Endodermal cell (in vitro differentiated cells): ENCODE results near the gene CNOT11. TPM values are rescaled to one million over a fixed set of nuclear protein-coding genes. Genes with fewer than 3 reads are reported as not detected.
"Not testable (repeated sequence)": the region's sequence is repeated elsewhere in the genome, so short reads cannot be mapped to it uniquely, and the experiment has no call there.

Source experiments
- DNase-seq: peaks from one replicate; pipeline ENCODE4 v3.0.0-alpha.2; 2017
- H3K27ac ChIP-seq: 2 replicates; pipeline ENCODE4 v1.5.1; 2013; ENCODE audit warnings: mild to moderate bottlenecking, low read depth, low read length, moderate library complexity
- H3K27me3 ChIP-seq: 2 replicates; pipeline ENCODE4 v1.6.1; 2013; ENCODE audit warnings: mild to moderate bottlenecking, low read length, moderate library complexity; ENCODE audit not compliant: insufficient read depth, control insufficient read depth, poor library complexity, severe bottlenecking
- H3K36me3 ChIP-seq: 2 replicates; pipeline ENCODE4 v1.7.0; 2013; ENCODE audit warnings: mild to moderate bottlenecking, low read length, moderate library complexity; ENCODE audit not compliant: control insufficient read depth, insufficient read depth
- H3K4me1 ChIP-seq: one replicate; pipeline ENCODE4 v1.7.0; 2013; ENCODE audit warnings: low read length; ENCODE audit not compliant: control insufficient read depth, insufficient read depth
- H3K4me3 ChIP-seq: 2 replicates; pipeline ENCODE4 v1.5.1; 2013; ENCODE audit warnings: mild to moderate bottlenecking, low read length, moderate library complexity
- H3K9ac ChIP-seq: 2 replicates; pipeline ENCODE4 v1.6.1; 2013; ENCODE audit warnings: mild to moderate bottlenecking, low read length, moderate library complexity; ENCODE audit not compliant: poor library complexity, severe bottlenecking; ENCODE audit errors: extremely low read depth
- H3K9me3 ChIP-seq: 2 replicates; pipeline ENCODE4 v1.6.1; 2013; ENCODE audit warnings: mild to moderate bottlenecking, low read length, moderate library complexity; ENCODE audit not compliant: control insufficient read depth
- H3K27ac Mint-ChIP-seq: 2 replicates; pipeline ENCODE4 v1.8.0; 2020; ENCODE audit warnings: mixed read lengths
- H3K27me3 Mint-ChIP-seq: 2 replicates; pipeline ENCODE4 v1.8.0; 2021; ENCODE audit warnings: mild to moderate bottlenecking, mixed read lengths; ENCODE audit not compliant: insufficient read depth
- H3K36me3 Mint-ChIP-seq: 2 replicates; pipeline ENCODE4 v1.8.0; 2020; ENCODE audit warnings: low read depth, mixed read lengths
- H3K4me1 Mint-ChIP-seq: 2 replicates; pipeline ENCODE4 v1.8.0; 2020; ENCODE audit warnings: mixed read lengths
- H3K4me3 Mint-ChIP-seq: 2 replicates; pipeline ENCODE4 v1.8.0; 2020; ENCODE audit warnings: mild to moderate bottlenecking, moderate library complexity, mixed read lengths
- H3K9me3 Mint-ChIP-seq: 2 replicates; pipeline ENCODE4 v1.8.0; 2020; ENCODE audit warnings: mild to moderate bottlenecking, mixed read lengths
- WGBS, 2 experiments: methylation state at CpG; one replicate each; pipeline versions ENCODE4 v1.1.5 to v1.1.7; 2013; ENCODE audit warnings: missing lambda C conversion rate in 2 of 2, mixed read lengths in 1 of 2; ENCODE audit not compliant: insufficient coverage in 1 of 2, insufficient read length in 1 of 2; 5-methylcytosine and 5-hydroxymethylcytosine counted together
- microRNA-seq: library from miRNA; unstranded; fragments of <30 nt; microRNA quantifications from one replicate; pipeline ENCODE4 v1.2.0, GENCODE V29; 2020; ENCODE audit warnings: borderline microRNAs expressed
- total RNA-seq, 2 donors: library from RNA; stranded (reverse); fragmentation: NEBNext Ultra II Directional in 1 of 2; extraction: Animal tissue kit (Norgen Biotek cat#: 25700) in 1 of 2; gene quantifications; 2 replicates in 1 of 2; 3 replicates in 1 of 2; pipeline ENCODE4 v1.2.1, GENCODE V29; 2021
- TF ChIP-seq, protein P1 (sequence below): fragments of 200-600 bp; sonication (generic); conservative IDR thresholded peaks from 2 replicates; pipeline ENCODE4 v1.5.0; 2021; ENCODE audit warnings: antibody characterized with exemption, mild to moderate bottlenecking

The CNOT11 gene
- total RNA-seq, 2 donors from 2014 or later, result 46.1 to 49.3 TPM

DNA sequence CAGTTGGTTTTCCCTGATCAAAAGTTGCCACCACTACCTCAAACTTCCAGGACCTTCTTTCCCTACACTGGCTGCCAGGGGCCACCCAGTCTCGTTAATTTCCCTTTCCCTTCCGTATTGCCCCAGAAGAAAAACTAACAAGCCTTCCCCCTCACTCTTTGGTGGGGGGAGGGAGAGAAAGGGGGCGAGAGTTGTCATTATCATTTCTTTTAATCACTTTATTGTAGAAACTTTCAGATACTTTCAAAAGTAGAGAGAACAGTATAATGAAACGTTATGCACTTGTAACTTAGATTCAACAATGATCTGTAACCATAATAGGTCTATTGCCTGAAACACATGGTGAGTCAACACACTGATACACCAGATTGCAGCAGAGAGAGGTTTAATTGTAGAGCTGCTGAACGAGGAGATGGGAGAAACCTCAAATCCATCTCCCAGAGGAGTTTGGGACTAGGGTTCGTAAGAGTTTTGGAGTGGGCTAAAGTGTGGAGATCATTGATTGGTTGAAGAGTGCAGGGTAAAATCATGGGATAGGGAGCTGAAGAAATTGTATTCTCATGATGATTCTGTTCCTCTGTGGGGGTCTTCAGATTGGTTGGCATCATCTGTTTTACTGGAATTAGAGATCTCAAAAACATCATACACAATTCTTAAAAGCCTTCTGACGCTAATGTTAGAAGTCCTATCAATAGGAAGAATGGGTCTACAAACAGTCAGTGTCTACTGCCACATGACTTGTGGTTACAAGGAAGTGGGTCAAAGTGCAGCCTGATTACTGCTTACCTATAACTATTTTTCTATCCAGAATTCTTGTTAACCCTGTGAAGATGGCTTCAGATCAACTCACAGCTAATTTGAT, 58.4 kb downstream of the CNOT11 start:
- Mint-ChIP-seq H3K36me3 (peaks cover 4% of the 10 kb centered on the region), H3K27ac (no peak overlapping the region), H3K4me1 (peaks cover 13% of the 10 kb centered on the region), H3K27me3 (peaks cover 5% of the 10 kb centered on the region), H3K9me3 (no peaks in the 10 kb centered on the region), H3K4me3 (no peak overlapping the region)
- Histone ChIP-seq H3K36me3 (no peaks in the 10 kb centered on the region), H3K27me3 (no peaks in the 10 kb centered on the region), H3K4me3 (no peak overlapping the region), H3K9ac (no peak overlapping the region), H3K4me1 (peaks cover 7% of the 10 kb centered on the region), H3K9me3 (no peaks in the 10 kb centered on the region), H3K27ac (no peak overlapping the region)
- 84 to 86% methylated on average over 2 to 5 of the region's 7 CpGs for WGBS, 2 experiments
- TF ChIP-seq, protein P1, sequence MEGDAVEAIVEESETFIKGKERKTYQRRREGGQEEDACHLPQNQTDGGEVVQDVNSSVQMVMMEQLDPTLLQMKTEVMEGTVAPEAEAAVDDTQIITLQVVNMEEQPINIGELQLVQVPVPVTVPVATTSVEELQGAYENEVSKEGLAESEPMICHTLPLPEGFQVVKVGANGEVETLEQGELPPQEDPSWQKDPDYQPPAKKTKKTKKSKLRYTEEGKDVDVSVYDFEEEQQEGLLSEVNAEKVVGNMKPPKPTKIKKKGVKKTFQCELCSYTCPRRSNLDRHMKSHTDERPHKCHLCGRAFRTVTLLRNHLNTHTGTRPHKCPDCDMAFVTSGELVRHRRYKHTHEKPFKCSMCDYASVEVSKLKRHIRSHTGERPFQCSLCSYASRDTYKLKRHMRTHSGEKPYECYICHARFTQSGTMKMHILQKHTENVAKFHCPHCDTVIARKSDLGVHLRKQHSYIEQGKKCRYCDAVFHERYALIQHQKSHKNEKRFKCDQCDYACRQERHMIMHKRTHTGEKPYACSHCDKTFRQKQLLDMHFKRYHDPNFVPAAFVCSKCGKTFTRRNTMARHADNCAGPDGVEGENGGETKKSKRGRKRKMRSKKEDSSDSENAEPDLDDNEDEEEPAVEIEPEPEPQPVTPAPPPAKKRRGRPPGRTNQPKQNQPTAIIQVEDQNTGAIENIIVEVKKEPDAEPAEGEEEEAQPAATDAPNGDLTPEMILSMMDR, result no peak
- no peak for DNase-seq

DNA sequence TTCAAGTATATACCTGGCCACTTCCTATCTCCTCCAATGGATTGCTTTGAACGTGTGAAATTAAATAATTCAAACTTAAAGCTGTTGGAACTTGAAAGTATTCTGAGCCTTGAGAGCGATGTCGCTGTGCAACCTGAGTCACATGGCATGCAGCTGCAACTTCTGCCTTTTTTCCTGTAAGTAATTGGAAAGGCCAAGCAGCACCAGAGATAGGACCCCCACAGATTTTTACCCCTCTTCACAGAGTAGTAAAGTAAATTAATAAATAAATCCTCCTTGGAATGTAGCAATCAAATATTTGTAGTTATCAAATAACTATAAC, 59.0 kb downstream of the CNOT11 start:
- WGBS, 2 experiments, result 86% methylated on average over 3 of the region's 3 CpGs; no CpG with 5 or more reads in 1 of the 2 experiments
- no peak overlapping the region for H3K4me3 ChIP-seq

DNA sequence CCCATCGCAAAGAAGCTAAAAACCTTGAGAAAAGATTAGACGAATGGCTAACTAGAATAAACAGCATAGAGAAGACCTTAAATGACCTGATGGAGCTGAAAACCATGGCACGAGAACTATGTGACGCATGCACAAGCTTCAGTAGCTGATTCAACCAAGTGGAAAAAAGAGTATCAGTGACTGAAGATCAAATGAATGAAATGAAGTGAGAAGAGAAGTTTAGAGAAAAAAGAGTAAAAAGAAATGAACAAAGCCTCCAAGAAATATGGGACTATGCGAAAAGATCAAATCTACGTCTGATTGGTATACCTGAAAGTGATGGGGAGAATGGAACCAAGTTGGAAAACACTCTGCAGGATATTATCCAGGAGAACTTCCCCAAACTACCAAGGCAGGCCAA, 63.9 kb downstream of the CNOT11 start:
- H3K4me3 Mint-ChIP-seq, H3K36me3 Mint-ChIP-seq, H3K36me3 ChIP-seq, H3K27ac ChIP-seq, DNase-seq, H3K9me3 ChIP-seq, H3K4me1 ChIP-seq, H3K4me1 Mint-ChIP-seq, H3K4me3 ChIP-seq, H3K9ac ChIP-seq, H3K27ac Mint-ChIP-seq, H3K27me3 ChIP-seq, H3K9me3 Mint-ChIP-seq: not testable (repeated sequence)
- peaks cover 21% of the 10 kb centered on the region for H3K27me3 Mint-ChIP-seq
- WGBS, 2 experiments, result 91 to 100% methylated on average over 2 to 4 of the region's 6 CpGs

More for the DNA sequence above, 59.0 kb downstream of the CNOT11 start:
- Histone ChIP-seq H3K27ac (no peak overlapping the region), H3K4me1 (peaks cover 3% of the 10 kb centered on the region), H3K36me3 (no peaks in the 10 kb centered on the region), H3K27me3 (no peaks in the 10 kb centered on the region), H3K9ac (no peak overlapping the region), H3K9me3 (no peaks in the 10 kb centered on the region)
- TF ChIP-seq, protein P1, result no peak
- Mint-ChIP-seq H3K4me1 (peaks cover 8% of the 10 kb centered on the region), H3K9me3 (no peaks in the 10 kb centered on the region), H3K27me3 (peaks cover 5% of the 10 kb centered on the region), H3K4me3 (no peak overlapping the region), H3K36me3 (peaks cover under 1% of the 10 kb centered on the region), H3K27ac (no peak overlapping the region)
- DNase-seq, result no peak

Small RNA genes lying within 50 kb of the gene (microRNA-seq; reads per million reads assigned to microRNA genes)
- gene MIR5696, result not detected

Other genes starting within 250 kb of the CNOT11 start
- gene TBC1D8, start 101.5 kb upstream of the CNOT11 start, total RNA-seq, result 10 to 100 TPM; 14.4 to 14.5 TPM
- 10 to 100 TPM; 26.4 to 36.3 TPM for gene RNF149, start 55.8 kb downstream of the CNOT11 start, total RNA-seq
- under 1 TPM in 1 of 2 donors, not detected in 1; 0.13 TPM for gene CREG2, start 134.6 kb downstream of the CNOT11 start, total RNA-seq
- gene RFX8, start 222.2 kb downstream of the CNOT11 start, total RNA-seq, result not detected